Activated naive CD8-positive, alpha-beta T cell treated with anti-CD3 and anti-CD28 coated beads, Interleukin-2, amount 10 ng/mL, durations not matched to agents 7 days and 5 days (primary cell): ENCODE measurements around the gene TMEM62. TPM values are rescaled to one million over a fixed set of nuclear protein-coding genes. Genes with fewer than 3 reads are reported as not detected.

Source experiments
- ATAC-seq: fragments of 150-1000 bp; cut with Tn5 transposase; one replicate; pipeline ENCODE4 v1.10.0; 2021; ENCODE audit warnings: low read depth, moderate library complexity
- POLR2A ChIA-PET: fragments of 350-600 bp; sonication (Branson Sonifier 250); formaldehyde crosslinking; loops from one replicate; lab custom pipeline; 2021; ENCODE audit warnings: antibody characterized with exemption; lab: Charles Lee
- DNase-seq: peaks from one replicate; pipeline ENCODE4 v3.0.0; 2021
- H3K27ac Mint-ChIP-seq: one replicate; pipeline ENCODE4 v1.8.0; 2022; ENCODE audit warnings: mild to moderate bottlenecking, mixed read lengths
- H3K27me3 Mint-ChIP-seq: one replicate; pipeline ENCODE4 v1.8.0; 2022; ENCODE audit warnings: mild to moderate bottlenecking, moderate library complexity, mixed read lengths
- H3K36me3 Mint-ChIP-seq: one replicate; pipeline ENCODE4 v1.8.0; 2021; ENCODE audit warnings: mild to moderate bottlenecking, mixed read lengths
- H3K4me1 Mint-ChIP-seq: one replicate; pipeline ENCODE4 v1.8.0; 2021; ENCODE audit warnings: mixed read lengths
- H3K4me3 Mint-ChIP-seq: one replicate; pipeline ENCODE4 v1.8.0; 2022; ENCODE audit warnings: mild to moderate bottlenecking, moderate library complexity, mixed read lengths
- H3K9me3 Mint-ChIP-seq: one replicate; pipeline ENCODE4 v1.8.0; 2021; ENCODE audit warnings: mixed read lengths
- total RNA-seq, 2 experiments: library from RNA; stranded (reverse); gene quantifications; one replicate each; pipeline ENCODE4 v1.2.3, GENCODE V29; 2021

Gene TMEM62
- 10 to 100 TPM; 23.3 to 28.1 TPM for total RNA-seq

DNA sequence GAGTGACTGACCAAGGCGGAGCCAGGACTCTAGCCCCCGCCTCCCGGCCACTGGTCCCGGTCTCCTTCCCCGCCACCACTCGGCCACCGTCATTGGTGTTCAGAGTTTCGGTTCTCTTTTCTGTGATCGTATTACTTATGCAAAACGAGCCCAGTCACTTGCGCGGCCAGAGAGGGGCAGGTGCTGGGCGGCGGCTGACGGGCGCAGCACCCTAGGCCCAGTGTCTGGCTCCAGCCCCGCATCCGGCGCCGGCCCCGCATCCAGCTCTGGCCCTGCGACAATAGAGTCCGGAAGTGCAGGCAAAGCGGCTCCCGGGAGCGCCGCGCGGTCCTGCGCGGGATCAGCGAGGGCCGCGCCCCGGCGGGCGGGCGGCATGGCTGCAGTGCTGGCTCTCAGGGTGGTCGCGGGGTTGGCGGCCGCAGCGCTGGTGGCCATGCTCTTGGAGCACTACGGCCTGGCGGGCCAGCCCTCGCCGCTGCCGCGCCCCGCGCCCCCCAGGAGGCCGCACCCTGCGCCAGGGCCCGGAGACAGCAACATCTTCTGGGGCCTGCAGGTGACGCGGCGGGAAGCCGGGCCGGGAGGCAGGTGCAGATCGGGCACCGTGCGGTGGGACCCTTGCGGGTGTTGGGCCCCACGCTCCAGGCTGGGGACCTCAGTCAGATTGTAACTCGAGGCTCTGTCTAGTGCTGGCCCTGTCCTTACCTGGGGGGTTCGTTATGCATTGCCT lies at the start of gene TMEM62:
Gene TMEM62, plus strand, starts transcription at position 157 of the 727 bp plus-strand sequence. Its CDS starts 217 bp downstream, at position 374.
- peaks cover 3% of the 10 kb centered on the region for H3K9me3 Mint-ChIP-seq
- peak within 1 kb of the TSS; percentile 97 for H3K27ac Mint-ChIP-seq
- peaks cover 24% of the 10 kb centered on the region for H3K4me1 Mint-ChIP-seq
- peak within 1 kb of the TSS; percentile 96 for H3K4me3 Mint-ChIP-seq
- H3K27me3 Mint-ChIP-seq = peaks cover 13% of the 10 kb centered on the region
- peaks cover 20% of the 10 kb centered on the region for H3K36me3 Mint-ChIP-seq
- ATAC-seq (peak; percentile 88), DNase-seq (peak; percentile 75)
- POLR2A ChIA-PET = interaction anchor here (1.1 to 3.4 kb wide), 4 partner anchors 9 to 29 kb away, joined by 3 to 15 read pairs (median 6); partner anchors contain the start of gene UBR1

DNA sequence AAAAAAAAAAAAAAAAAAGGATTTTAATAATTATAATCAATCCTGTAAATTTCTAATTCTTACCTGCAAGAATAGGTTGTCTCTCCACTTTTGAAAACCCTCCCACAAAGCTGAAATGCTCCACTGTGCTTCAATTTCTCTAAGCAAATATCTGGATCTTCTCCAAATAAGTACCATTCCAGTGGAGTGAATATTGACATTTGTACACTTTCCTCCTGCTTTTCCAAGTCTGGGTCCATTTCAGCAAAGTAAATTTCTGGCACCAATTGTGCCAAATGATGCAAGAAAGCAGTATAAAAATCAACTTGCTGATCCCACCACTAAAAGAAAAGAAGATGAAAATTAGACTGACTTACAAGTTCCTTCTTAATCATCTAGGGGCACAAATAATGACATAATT lies 47.5 kb upstream of the TMEM62 start:
- POLR2A ChIA-PET = no interaction called here
- DNase-seq = no peak
- H3K4me3 Mint-ChIP-seq = no peak overlapping the region
- H3K9me3 Mint-ChIP-seq = no peaks in the 10 kb centered on the region
- no peak for ATAC-seq
- peaks cover 8% of the 10 kb centered on the region for H3K4me1 Mint-ChIP-seq
- H3K27ac Mint-ChIP-seq = no peak overlapping the region
- H3K27me3 Mint-ChIP-seq = no peaks in the 10 kb centered on the region
- peaks cover 29% of the 10 kb centered on the region for H3K36me3 Mint-ChIP-seq

DNA sequence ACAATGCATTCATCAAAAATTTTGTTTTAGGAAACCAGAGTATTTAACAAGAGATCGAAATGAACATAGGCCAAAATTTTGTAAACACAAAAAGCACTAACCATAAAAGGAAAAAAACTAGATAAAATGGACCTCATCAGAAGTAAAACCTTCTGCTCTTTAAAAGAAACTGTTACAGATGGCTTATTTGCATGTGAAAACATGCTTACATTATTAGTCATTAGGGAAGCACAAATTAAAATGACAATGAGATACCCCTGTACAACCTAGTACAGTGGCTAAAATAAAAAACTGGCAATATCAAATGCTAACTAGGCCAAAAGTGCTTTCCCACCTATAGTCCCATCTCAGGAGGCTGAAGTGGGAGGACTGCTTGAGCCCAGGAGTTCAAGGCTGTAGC lies 46.8 kb upstream of the TMEM62 start:
- Mint-ChIP-seq H3K36me3 (peaks cover 27% of the 10 kb centered on the region), H3K4me3 (no peak overlapping the region), H3K9me3 (no peaks in the 10 kb centered on the region), H3K27ac (no peak overlapping the region), H3K4me1 (peaks cover 8% of the 10 kb centered on the region), H3K27me3 (no peaks in the 10 kb centered on the region)
- no peak for DNase-seq
- POLR2A ChIA-PET = interaction anchor here (0.6 kb wide), 1 partner anchor 22 kb away, joined by 5 read pairs; no protein-coding TSS in a partner anchor
- ATAC-seq = no peak

DNA sequence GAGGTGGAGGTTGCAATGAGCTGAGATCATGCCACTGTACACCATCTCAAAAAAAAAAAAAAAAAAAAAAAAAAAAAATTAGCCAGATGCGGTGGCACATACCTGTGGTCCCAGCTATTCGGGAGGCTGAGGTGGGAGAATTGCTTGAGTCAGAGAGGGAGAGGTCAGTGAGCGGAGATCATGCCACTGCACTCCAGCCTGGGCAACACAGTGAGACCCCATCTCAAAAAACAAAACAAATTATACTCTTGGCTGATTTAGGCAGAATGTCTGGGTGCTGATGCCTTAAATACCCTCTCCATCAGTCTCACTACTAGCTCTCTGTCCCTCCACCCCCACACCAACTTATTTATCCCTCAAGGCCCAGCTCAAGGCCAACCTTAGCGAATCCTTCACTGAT lies 41.5 kb upstream of the TMEM62 start:
- ATAC-seq (no peak), DNase-seq (no peak)
- H3K27me3 Mint-ChIP-seq = no peaks in the 10 kb centered on the region
- H3K4me3 Mint-ChIP-seq = no peak overlapping the region
- H3K4me1 Mint-ChIP-seq = peaks cover 17% of the 10 kb centered on the region
- POLR2A ChIA-PET = no interaction called here
- no peak overlapping the region for H3K27ac Mint-ChIP-seq
- H3K36me3 Mint-ChIP-seq = peaks cover 34% of the 10 kb centered on the region
- no peaks in the 10 kb centered on the region for H3K9me3 Mint-ChIP-seq

DNA sequence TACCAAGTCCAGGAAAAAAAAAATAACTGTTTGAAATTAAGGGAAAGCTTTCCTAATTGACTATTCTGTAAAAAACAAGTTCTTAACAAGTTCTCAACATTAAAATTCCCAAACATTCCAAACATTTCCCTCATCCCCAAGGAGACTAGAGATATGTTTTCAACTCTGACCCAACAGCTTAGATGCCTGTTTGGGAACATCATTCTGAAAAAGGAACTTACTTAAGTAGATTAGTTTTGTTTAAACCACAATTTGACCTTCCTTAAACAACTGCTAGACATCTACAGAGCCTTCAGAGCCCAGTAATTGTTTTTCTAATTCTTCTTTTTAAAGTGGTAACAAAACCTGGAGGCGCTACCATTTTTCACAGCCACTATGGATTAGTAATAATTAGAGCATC lies 40.4 kb upstream of the TMEM62 start:
- DNase-seq = no peak
- peaks cover 40% of the 10 kb centered on the region for H3K36me3 Mint-ChIP-seq
- no peaks in the 10 kb centered on the region for H3K9me3 Mint-ChIP-seq
- H3K27ac Mint-ChIP-seq = no peak overlapping the region
- no peak overlapping the region for H3K4me3 Mint-ChIP-seq
- ATAC-seq = no peak
- peaks cover 18% of the 10 kb centered on the region for H3K4me1 Mint-ChIP-seq
- POLR2A ChIA-PET = no interaction called here
- H3K27me3 Mint-ChIP-seq = no peaks in the 10 kb centered on the region

DNA sequence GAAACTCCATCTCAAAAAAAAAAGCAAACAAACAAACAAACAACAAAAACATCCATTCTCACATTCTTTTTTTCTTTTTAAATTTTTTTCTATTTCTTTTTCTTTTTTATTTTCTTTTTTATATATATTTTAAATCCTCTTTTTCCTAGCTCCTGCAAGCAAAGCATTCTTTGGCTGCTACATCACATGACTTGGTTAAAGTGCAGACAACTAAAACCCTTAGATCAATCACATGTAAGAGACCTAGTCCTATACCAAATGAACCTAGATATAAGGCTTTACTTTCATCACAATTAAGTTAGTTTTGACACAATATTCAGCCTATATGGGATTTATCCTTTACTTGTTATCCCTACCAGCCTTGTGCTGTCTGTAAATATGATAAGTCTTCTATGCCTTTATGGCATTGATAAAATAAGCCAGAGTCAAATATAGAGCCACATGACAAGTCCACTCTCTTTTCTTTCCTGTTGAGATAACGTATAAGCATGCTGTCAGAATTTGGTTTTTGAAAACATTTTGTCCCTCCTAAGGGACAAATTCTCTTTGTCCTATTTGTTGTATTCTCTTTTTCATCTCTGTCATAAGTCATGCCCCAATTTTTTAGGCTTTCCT lies 38.9 kb upstream of the TMEM62 start:
- DNase-seq (no peak), ATAC-seq (no peak)
- Mint-ChIP-seq H3K9me3 (no peaks in the 10 kb centered on the region), H3K36me3 (peaks cover 39% of the 10 kb centered on the region), H3K27ac (no peak overlapping the region), H3K27me3 (no peaks in the 10 kb centered on the region), H3K4me3 (no peak overlapping the region), H3K4me1 (peaks cover 16% of the 10 kb centered on the region)
- POLR2A ChIA-PET = no interaction called here

DNA sequence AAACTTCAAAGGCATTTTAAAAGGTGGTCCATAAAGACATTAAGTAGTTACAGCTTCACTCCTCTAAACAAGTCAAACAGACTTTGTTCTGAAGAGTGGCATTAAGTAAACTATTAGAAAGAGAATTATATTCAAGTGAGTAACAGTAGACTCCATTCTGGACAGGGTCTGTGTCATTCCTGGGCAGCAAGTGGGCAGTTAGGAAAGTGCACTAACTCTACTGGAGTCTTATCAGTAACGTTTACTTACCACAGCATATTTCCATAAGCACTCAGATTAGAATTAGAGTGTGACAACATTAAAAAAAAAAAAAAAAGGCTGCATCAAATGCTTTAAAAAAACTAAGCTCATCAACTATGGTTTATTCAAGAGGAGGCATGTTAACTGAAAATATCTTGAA lies 38.1 kb upstream of the TMEM62 start:
- POLR2A ChIA-PET = no interaction called here
- H3K4me1 Mint-ChIP-seq = peaks cover 17% of the 10 kb centered on the region
- H3K36me3 Mint-ChIP-seq = peaks cover 39% of the 10 kb centered on the region

DNA sequence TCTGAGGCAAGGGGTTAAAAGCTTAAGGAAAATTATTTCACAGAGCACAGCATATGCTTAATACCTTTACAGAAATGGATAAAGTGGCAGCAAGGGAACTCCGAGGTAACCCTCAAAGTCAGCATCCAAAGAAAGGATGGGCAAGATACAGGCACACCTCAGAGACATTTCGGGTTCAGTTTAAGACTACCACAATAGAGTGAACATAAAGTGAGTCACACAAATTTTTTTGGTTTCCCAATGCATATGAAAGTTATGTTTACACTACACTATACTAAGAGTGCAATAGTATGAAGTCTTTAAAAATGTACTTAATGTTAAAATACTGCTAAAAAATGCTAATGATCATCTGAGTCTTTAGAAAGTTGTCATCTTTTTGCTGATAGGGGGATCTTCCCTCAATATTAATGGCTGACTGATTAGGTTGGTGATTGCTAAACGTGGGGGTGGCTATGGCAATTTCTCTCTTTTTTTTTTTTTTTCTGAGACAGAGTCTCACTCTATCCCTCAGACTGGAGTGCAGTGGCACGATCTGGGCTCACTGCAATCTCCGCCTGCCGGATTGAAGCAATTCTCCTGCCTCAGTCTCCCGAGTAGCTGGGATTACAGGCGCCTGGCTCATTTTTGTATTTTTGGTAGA lies 37.6 kb upstream of the TMEM62 start:
- H3K36me3 Mint-ChIP-seq = peaks cover 45% of the 10 kb centered on the region
- peaks cover 21% of the 10 kb centered on the region for H3K4me1 Mint-ChIP-seq
- POLR2A ChIA-PET = no interaction called here

More for the DNA sequence above, 38.1 kb upstream of the TMEM62 start:
- H3K4me3 Mint-ChIP-seq = no peak overlapping the region
- ATAC-seq = no peak
- H3K9me3 Mint-ChIP-seq = no peaks in the 10 kb centered on the region
- H3K27ac Mint-ChIP-seq = no peak overlapping the region
- no peak for DNase-seq
- no peaks in the 10 kb centered on the region for H3K27me3 Mint-ChIP-seq

DNA sequence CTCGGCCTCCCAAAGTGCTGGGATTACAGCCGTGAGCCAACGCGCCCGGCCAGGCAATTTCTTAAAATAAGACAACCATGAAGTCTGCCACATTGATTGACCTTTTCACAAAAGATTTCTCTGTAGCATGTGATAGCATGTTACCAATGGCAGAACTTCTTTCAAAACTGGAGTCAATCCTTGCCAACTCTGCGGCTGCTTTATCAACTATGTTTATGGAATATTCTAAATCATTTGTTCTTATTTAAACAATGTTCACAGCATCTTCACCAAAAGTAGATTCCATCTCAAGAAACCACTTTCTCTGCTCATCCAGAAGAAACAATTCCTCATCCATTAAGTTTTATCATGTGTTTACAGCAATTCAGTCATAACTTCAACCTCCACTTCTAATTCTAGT lies 37.0 kb upstream of the TMEM62 start:
- DNase-seq (no peak), ATAC-seq (no peak)
- H3K36me3 Mint-ChIP-seq = peaks cover 51% of the 10 kb centered on the region
- no peaks in the 10 kb centered on the region for H3K27me3 Mint-ChIP-seq
- peaks cover 27% of the 10 kb centered on the region for H3K4me1 Mint-ChIP-seq
- H3K27ac Mint-ChIP-seq = no peak overlapping the region
- H3K4me3 Mint-ChIP-seq = no peak overlapping the region
- POLR2A ChIA-PET = no interaction called here
- no peaks in the 10 kb centered on the region for H3K9me3 Mint-ChIP-seq

More for the DNA sequence above, 37.6 kb upstream of the TMEM62 start:
- no peaks in the 10 kb centered on the region for H3K9me3 Mint-ChIP-seq
- no peak for DNase-seq
- no peak overlapping the region for H3K27ac Mint-ChIP-seq
- ATAC-seq = no peak
- H3K27me3 Mint-ChIP-seq = no peaks in the 10 kb centered on the region
- H3K4me3 Mint-ChIP-seq = no peak overlapping the region

DNA sequence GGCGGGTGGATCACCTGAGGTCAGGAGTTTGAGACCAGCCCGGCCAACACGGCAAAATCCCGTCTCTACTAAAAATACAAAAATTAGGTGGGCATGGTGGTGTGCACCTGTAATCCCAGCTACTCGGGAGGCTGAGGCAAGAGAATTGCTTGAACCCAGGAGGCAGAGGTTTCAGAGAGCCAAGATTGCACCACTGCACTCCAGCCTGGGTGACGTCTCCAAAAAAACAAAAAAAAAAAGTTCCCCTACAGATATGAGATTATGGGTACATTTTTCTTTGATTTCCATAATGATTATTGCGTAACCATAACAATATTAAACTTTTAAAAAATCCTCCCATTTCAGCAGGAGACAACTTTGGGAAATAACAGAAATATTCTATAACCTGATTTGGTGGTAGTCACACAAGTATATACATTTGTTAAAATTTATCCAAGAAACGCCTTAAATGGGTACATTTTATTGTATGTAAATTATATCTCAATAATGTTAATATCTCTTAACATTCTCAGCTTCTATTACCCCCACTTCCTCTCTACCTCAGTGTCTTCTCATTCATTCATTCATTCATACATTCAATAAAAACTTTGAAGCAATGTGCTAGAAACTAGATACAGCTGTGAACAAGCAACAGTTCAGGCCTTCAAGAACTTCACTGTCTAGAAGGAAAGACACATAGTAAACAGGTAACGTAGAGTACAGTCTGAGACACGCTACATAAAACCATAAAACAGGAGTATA lies 34.1 kb upstream of the TMEM62 start:
- DNase-seq = no peak
- H3K4me3 Mint-ChIP-seq = no peak overlapping the region
- H3K9me3 Mint-ChIP-seq = no peaks in the 10 kb centered on the region
- peaks cover 44% of the 10 kb centered on the region for H3K4me1 Mint-ChIP-seq
- H3K27me3 Mint-ChIP-seq = no peaks in the 10 kb centered on the region
- H3K36me3 Mint-ChIP-seq = peaks cover 58% of the 10 kb centered on the region
- no peak overlapping the region for H3K27ac Mint-ChIP-seq
- no peak for ATAC-seq
- POLR2A ChIA-PET = no interaction called here

DNA sequence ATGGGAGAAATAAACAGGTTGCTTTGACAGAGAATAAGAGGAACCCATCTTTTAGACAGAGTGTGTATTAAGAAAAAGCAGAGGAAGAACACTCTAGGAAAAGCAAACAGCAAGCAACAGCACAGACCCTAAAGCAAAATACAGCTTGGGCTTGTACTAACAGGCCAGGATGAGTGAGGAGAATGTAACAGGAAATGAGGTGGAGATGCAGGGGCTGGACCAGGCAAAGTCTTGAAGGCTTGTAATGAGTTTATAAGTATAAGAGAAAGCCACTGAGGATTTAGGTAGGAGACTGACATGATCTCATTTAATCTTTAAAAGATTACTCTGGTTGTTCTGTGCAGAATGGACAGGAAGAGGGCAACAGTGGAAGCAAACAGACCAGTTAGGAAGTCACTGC lies 32.4 kb upstream of the TMEM62 start:
- POLR2A ChIA-PET = interaction anchor here (0.7 kb wide), 1 partner anchor 384 kb away, joined by 5 read pairs; no protein-coding TSS in a partner anchor
- Mint-ChIP-seq H3K36me3 (peaks cover 53% of the 10 kb centered on the region), H3K27ac (peak overlapping the region; percentile 58), H3K9me3 (no peaks in the 10 kb centered on the region), H3K4me3 (peak overlapping the region; percentile 7), H3K4me1 (peaks cover 41% of the 10 kb centered on the region), H3K27me3 (no peaks in the 10 kb centered on the region)
- DNase-seq (no peak), ATAC-seq (peak; percentile 10)

DNA sequence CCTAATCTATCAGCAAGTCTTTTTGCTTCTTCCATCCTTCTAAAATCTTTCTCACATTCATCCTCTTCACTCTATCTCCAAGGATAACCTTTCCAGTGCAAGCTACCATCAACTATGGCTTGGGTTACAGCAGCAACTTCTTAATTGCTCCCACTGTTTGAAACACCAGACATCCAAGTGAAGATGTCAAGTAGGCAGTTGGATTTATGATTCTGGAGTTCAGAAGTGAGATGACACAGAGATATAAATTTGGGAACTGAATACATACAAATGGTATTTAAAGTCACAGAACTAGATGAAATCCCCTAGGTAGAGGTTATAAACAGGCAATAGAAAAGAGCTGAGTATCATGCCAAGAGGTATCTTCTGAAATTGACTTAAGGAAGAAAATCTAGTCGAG lies 31.2 kb upstream of the TMEM62 start:
- Mint-ChIP-seq H3K36me3 (peaks cover 50% of the 10 kb centered on the region), H3K4me1 (peaks cover 45% of the 10 kb centered on the region), H3K27ac (no peak overlapping the region), H3K27me3 (no peaks in the 10 kb centered on the region), H3K9me3 (no peaks in the 10 kb centered on the region), H3K4me3 (no peak overlapping the region)
- POLR2A ChIA-PET = no interaction called here
- DNase-seq = no peak
- ATAC-seq = no peak

DNA sequence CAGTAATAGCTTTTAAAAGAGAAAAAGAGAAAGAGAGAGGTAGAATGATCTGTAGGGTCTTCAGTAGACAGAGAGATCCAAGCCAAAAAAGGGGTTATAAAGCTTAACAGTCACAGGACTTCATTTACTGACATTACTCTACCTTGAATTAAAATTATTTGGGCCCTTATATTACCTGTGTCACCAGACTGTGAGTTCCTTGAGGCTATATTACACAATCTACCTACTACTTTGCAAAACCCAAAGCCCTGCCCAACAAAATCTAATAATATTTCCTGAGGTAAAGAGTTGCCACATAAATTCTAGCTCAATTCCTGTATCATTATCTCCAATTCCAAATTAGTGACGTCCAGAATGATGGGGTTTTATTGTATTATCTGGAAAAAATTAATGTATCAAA lies 29.5 kb upstream of the TMEM62 start:
- Mint-ChIP-seq H3K4me3 (peak overlapping the region; percentile 19), H3K27me3 (no peaks in the 10 kb centered on the region), H3K27ac (no peak overlapping the region), H3K4me1 (peaks cover 44% of the 10 kb centered on the region), H3K9me3 (no peaks in the 10 kb centered on the region), H3K36me3 (peaks cover 40% of the 10 kb centered on the region)
- POLR2A ChIA-PET = interaction anchor here (1.2 kb wide), 1 partner anchor 29 kb away, joined by 3 read pairs; the partner anchor contains the start of gene TMEM62
- DNase-seq = no peak
- no peak for ATAC-seq
